Measurements from ENCODE around the gene TTLL4.

DNA sequence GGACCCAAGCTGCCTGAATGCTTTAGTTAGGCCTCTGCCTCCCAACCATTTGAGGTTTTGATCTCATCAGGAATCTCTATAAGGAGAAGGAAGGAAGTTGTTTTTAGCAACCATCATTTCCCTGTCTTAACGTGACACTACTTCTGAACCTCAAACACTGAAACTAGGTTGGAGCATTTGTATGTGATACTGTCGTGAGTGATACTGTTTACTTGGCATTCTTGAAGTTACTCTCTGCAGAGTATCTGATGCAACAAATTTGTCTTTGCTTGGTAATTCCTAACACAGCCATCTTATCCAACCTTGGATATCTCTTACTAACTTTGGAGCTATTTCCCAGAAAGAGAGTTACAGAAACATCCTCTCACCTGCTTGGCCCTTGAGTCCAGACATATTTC is 22.1 kb downstream of the TTLL4 start:
- TF ChIP-seq, protein P1, sequence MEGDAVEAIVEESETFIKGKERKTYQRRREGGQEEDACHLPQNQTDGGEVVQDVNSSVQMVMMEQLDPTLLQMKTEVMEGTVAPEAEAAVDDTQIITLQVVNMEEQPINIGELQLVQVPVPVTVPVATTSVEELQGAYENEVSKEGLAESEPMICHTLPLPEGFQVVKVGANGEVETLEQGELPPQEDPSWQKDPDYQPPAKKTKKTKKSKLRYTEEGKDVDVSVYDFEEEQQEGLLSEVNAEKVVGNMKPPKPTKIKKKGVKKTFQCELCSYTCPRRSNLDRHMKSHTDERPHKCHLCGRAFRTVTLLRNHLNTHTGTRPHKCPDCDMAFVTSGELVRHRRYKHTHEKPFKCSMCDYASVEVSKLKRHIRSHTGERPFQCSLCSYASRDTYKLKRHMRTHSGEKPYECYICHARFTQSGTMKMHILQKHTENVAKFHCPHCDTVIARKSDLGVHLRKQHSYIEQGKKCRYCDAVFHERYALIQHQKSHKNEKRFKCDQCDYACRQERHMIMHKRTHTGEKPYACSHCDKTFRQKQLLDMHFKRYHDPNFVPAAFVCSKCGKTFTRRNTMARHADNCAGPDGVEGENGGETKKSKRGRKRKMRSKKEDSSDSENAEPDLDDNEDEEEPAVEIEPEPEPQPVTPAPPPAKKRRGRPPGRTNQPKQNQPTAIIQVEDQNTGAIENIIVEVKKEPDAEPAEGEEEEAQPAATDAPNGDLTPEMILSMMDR (IDR thresholded peaks at IDR 0.05) = no peak
- no peak for TF ChIP-seq POLR2A (IDR thresholded peaks at IDR 0.05)
